ENCODE measurements around the gene JAK2.
"Not testable (repeated sequence)": the region's sequence is repeated elsewhere in the genome, so short reads cannot be mapped to it uniquely, and the experiment has no call there.

JAK2 gene

DNA sequence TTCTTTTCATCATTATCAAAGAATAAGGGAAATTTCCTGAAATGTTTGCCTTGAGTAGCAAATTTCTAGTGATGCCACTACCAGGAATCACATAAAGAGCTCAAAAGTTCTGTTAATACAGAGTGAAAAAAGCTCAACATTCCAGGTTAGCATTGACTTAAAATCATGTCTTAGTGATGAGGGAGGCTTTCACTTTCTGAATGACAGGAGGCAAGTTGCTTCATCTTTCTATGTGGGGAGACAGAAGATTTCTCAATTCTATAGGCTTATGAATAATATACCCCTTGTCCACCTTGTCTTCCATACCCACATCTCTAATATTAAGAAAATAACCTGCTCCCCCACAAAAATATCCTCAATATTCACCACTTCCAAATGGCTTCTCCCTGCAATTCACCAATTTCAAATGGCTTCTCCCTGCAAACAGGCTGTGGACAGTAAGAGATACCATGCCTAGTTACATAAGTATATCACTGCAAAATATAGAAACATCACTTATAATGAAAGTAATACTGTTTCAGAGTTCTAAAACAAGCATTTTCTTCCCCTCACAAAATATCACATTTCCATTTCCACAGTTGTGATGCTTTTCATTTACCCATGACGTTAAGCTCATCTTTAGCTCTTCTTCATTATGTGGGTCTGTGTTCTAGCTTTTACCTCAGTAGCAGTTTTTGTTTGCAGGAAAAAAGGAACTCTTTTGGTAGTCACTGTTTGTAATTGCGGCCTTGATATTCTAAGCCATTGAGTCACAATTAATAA is 2.2 kb upstream of the JAK2 start:
- no peak for DNase-seq

- DNase-seq: no peak
Measured at GRCh38 chr9:4983601-4984165, 1.4 kb upstream of the JAK2 start.

- no peak for DNase-seq
Measured at GRCh38 chr9:4984171-4984620, 876 bp upstream of the JAK2 start.

DNA sequence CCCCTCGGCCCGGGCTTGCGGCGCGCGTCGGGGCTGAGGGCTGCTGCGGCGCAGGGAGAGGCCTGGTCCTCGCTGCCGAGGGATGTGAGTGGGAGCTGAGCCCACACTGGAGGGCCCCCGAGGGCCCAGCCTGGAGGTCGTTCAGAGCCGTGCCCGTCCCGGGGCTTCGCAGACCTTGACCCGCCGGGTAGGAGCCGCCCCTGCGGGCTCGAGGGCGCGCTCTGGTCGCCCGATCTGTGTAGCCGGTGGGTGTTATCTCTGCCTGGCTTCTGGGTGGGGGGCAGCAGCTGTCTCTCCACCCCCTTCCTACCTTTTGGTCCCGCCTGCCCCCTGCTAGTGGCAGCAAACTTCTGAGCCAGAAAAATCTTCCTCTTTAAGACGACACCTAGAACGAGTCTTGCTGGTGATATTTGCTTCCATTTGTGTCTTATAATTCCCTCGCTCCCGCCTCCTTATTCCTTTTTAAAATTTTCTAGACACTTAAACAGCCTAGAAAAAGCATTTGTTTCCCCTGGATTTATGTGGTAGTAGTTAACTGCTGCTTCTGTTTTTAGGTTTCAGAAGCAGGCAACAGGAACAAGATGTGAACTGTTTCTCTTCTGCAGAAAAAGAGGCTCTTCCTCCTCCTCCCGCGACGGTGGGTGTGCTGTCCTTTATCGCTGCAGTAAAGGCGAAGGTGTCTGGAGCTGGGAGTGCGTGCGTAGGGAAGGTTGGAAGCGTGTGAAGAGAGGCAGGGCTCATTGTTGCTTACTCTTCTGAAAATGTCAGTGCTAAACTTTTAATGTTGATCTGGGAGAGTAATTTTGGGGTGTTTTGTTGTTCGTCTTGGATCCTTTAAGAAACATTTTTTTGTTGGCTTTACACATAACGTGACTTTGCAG is 554 bp downstream of the JAK2 start:
- peak; percentile 20 for DNase-seq

DNA sequence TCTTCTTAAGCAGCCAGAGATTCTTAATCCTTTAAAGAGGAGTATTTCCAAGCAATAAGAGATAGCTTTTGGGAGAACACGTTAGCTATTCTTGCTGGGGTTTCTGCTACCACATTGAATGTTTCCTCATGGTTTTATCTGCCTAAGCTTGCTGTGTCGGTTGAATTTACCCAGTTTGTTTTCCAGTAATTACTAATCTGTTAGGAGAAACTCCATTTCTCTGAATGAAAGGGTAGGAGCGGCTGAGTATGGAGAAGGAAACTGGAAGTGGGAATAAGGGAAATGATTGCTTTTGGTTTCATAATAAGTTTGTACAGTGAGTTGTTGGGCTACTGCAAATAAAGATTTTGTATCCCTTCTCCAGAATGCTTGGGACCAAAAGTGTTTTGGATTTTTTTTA is 1.2 kb downstream of the JAK2 start:
- DNase-seq: no peak

- no peak for DNase-seq
Measured at GRCh38 chr9:4986783-4987182, 1.7 kb downstream of the JAK2 start.

- DNase-seq: peak; percentile 38
Measured at GRCh38 chr9:4987961-4988421, 2.9 kb downstream of the JAK2 start.

DNA sequence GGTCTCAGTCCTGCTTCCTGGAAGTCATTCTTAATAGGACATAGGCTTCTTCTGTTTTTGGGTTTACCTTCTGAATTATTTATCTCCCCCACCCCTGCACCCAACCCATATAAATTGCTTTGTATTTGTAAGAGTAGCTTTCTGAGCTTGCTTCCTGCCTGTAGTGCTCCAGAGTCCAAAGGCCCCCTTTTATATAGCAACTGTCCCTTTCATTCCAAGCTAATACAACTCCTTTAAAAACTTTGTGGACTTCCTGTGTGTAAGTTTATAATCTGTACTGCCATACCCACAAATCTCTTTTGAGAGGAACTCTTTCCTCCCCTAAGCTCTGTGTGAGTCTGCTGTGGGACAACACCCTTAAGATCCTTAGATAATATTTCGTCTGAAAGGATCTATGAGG is 7.8 kb downstream of the JAK2 start:
- DNase-seq: no peak

DNA sequence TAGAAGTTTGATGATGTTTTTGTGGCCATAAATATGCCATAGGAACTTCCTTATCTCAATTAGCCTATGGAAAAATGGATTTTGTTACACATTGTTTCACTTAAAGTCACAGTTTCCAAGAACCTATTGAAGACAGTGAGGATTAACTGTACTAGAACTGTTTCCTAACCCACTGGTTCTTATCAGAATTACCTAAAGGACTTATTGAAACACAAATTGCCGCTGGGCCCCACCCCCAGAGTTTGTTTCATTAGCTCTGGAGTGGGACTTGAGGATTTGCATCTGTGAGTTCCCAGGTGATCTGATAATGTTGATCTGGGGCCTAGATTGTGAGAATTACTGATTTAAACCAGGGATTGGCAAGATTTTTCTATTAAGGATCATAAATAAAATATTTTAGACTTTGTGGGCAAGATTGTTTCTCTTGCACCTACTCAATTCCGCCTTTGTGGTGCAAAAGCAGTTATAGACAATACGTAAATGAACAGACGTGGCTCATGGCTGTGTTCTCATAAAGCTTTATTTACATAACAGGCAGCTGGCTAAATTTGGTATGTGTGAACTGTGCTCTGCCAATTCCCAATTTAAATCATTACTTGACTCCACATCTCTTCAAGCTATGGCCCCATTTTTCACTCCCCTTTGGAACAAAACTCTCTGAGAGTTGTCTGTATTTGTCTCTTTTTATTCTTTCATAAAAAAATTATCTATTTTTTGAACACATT is 9.3 kb downstream of the JAK2 start:
- DNase-seq: no peak

DNA sequence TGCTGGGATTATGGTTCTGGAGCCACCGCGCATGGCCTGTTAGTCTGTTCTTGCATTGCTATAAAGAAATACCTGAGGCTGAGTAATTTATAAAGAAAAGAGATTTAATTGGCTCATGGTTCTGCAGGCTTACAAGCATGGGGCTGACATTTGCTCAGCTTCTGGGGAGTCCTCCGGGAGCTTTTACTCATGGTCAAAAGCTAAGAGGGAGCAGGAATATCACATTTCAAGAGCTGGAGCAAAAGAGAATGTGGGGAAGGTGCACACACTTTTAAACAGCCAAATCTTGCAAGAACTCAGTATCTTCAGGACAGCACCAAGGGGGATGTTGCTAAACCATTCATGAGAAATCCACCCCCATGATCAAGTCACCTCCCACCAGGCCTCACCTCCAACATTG is 12.1 kb downstream of the JAK2 start:
- DNase-seq: no peak

GRCh38 chr9:4997631-4998030 is 12.6 kb downstream of the JAK2 start:
- DNase-seq: no peak

GRCh38 chr9:5002811-5003210 is 17.7 kb downstream of the JAK2 start:
- no peak for DNase-seq

- no peak for DNase-seq
Measured at GRCh38 chr9:5004481-5004880, 19.4 kb downstream of the JAK2 start.

DNA sequence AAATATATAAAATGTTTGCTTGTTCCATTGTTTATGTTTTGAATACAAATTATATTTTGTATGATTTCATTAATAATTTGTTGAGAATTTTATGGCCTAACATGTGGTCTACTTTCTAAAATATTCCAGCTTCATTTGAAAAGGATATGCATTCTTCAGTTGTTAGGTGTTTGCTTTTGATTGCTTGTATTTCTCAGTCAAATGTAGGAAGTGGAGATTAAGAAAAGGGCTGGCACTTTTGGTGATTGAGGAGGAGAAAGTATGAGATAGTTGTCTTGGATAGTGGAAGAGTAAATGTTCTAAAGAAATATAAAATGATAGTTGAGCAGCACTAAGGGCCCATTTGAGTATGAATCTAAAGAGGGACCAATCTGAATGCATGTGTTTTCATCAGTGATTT is 23.1 kb downstream of the JAK2 start:
- DNase-seq: no peak

DNA sequence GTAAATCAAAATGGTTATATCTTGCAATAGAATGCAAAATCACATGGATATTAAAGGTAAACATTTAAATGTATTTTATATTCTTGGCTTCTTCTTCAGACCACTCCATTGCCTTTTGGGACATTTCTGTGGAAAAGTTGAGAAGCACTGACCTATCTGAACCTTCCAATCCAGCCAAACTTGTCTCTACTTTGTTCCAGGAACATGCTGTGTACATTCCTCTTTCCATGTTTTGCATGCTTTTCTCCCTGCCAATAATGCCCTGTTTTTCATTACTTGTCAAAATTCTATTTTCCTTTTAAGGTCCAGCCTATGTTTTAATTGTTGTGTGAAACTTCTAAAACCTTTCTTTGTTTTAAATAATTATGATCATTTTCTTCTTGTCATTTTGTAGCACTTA is 28.3 kb downstream of the JAK2 start:
- no peak for DNase-seq

GRCh38 chr9:5015934-5016333 is 30.9 kb downstream of the JAK2 start:
- no peak for DNase-seq

DNA sequence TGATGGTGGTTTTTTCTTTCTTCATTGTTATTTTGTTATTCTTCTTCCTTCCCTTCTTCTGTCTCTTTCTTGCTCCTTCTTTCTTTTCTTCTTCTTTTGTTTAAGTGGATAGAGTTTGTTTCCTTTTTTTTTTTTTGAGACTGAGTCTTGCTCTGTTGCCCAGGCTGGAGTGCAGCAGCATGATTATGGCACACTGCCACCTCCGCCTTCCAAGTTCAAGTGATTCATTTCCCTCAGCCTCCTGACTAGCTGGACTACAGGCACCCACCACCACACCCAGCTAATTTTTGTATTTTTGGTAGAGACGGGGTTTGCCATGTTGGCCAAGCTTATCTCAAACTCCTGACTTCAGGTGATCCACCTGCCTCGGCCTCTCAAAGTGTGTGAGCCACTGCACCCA is 40.3 kb downstream of the JAK2 start:
- DNase-seq: no peak

GRCh38 chr9:5031941-5032340 is 46.9 kb downstream of the JAK2 start:
- DNase-seq: not testable (repeated sequence)

DNA sequence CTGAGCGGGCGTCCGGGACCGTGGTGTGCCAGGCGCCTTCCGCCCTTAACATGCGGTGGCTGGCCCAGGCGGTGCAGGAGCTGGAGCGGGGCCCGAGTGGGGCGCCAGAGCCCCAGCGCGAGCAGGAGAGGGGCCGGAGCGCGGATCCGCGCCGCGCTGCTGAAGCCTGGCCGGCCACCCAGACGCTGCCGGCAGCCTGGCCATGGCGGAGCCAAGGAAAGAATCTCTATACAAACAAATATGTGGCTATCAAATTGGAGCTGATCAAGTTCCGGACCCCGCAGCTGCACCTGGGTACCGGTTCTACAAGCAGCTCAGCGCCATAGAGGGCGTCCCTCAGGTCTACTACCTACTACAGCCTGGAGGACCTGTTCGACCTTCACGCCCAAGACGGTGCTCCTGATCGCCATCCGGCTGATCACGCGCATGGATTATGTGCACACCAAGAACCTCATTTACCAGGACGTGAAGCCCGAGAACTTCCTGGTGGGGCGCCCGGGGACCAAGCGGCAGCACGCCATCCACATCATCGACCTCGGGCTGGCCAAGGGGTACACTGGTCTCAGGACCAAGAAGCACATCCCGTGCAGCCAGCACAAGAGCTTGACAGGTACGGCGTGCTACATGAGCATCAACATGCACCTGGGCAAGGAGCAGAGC is 55.8 kb downstream of the JAK2 start:
- DNase-seq: no peak

DNA sequence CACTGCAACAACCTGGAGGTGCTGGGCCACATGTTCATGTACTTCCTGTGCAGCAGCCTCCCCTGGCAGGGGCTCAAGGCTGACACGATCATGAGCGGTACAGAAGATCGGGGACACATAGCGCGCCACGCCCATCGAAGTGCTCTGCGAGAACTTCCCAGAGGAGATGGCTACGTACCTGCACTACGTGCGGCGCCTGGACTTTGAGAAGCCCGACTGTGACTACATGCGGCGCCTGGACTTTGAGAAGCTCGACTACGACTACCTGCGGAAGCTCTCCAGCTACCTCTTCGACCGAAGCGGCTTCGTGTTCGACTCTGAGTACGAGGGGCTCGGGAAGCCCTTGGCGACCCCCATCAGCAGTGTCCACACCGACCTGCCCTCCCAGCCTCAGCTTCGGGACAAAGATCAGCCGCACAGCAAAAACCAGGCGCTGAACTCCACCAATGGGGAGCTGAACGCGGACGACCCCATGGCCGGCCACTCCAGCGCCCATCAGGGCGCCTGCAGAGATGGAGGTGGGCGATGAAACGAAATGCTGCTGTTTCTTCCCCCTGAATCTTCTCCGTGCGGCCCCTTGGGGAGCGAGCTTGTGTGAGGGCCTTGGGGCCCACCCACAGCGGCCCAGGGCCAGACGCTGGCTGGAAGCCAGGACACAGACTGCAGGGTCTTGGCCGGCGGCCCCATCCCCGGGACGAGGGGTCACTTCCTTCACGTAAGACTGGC is 56.5 kb downstream of the JAK2 start:
- DNase-seq: no peak

- DNase-seq: no peak
Measured at GRCh38 chr9:5042661-5043178, 57.6 kb downstream of the JAK2 start.

DNA sequence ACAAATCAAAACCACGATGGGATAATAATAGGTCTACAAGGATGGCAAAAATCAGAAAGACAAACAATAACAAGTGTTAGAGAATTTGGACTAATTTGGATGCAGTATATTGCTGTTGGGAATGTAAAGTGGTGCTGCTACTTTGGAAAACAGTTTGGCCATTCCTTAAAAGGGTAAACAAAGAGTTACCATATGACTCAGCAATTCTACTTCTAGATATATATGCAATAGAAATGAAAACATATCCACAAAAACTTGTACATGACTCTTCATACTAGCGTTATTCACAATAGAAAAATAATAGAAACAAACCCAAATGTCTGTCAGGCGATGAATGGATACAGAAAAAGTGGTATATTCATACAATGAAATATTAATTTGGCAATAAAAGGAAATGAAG is 58.3 kb downstream of the JAK2 start:
- no peak for DNase-seq
